Omental fat pad (tissue), 4 donors: ENCODE measurements around the gene SHISA9. TPM values are rescaled to one million over a fixed set of nuclear protein-coding genes. Genes with fewer than 3 reads are reported as not detected.

Source experiments
- ATAC-seq: fragments of 150-250 bp; one replicate; pipeline ENCODE4 v1.9.1; 2016; ENCODE audit warnings: mild to moderate bottlenecking, moderate library complexity; ENCODE audit not compliant: low FRiP score
- DNase-seq: peaks from one replicate; pipeline ENCODE4 v3.0.0-alpha.2; 2019; ENCODE audit warnings: low spot score
- total RNA-seq, 4 donors: library from RNA; depleted of rRNA; stranded (reverse); fragments of >200 nt; gene quantifications; one replicate each; pipeline ENCODE4 v1.1.0, GENCODE V29; 2016
- TF ChIP-seq, protein P1 (sequence below), 3 donors: fragments of 450-650 bp; IDR thresholded peaks; one replicate each; pipeline ENCODE4 v1.5.1; 2016 to 2017; ENCODE audit warnings: antibody characterized with exemption in 3 of 3, mild to moderate bottlenecking in 3 of 3, moderate library complexity in 2 of 3

The SHISA9 gene
- total RNA-seq, 4 donors from 2014 or later: 1.1 TPM; not detected in 3

DNA sequence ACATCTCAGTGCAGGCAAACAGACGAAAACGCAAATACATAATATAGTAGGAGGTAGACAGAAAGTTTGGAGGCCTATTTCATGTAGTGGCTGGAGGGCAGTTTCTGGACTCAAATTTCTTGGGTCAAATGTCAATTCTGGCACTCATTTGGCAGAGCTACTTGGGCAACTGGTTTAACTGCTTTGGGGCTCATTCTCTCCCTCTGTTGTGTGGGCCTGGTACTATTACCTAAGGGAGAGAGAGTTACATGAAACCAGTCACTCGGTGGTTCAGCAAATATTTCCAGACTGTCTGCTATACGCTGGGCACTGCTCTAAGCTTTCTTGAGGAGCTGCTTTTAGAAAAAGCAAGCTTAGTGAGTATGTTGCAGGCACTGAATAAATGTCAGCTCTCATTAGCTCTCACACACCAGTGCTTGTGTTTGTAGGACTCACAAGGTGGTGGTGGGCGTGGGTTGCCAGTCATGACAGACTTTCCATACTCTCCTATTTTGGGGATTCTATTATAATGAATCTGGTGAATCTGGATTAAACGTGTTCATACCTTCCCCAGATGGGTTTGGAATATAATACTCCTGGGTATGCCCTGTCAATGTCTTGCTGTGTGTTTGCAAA, 1.8 kb upstream of the SHISA9 start:
- no peak for DNase-seq
- TF ChIP-seq, protein P1, sequence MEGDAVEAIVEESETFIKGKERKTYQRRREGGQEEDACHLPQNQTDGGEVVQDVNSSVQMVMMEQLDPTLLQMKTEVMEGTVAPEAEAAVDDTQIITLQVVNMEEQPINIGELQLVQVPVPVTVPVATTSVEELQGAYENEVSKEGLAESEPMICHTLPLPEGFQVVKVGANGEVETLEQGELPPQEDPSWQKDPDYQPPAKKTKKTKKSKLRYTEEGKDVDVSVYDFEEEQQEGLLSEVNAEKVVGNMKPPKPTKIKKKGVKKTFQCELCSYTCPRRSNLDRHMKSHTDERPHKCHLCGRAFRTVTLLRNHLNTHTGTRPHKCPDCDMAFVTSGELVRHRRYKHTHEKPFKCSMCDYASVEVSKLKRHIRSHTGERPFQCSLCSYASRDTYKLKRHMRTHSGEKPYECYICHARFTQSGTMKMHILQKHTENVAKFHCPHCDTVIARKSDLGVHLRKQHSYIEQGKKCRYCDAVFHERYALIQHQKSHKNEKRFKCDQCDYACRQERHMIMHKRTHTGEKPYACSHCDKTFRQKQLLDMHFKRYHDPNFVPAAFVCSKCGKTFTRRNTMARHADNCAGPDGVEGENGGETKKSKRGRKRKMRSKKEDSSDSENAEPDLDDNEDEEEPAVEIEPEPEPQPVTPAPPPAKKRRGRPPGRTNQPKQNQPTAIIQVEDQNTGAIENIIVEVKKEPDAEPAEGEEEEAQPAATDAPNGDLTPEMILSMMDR (IDR thresholded peaks at IDR 0.05): no peak
- no peak for ATAC-seq

DNA sequence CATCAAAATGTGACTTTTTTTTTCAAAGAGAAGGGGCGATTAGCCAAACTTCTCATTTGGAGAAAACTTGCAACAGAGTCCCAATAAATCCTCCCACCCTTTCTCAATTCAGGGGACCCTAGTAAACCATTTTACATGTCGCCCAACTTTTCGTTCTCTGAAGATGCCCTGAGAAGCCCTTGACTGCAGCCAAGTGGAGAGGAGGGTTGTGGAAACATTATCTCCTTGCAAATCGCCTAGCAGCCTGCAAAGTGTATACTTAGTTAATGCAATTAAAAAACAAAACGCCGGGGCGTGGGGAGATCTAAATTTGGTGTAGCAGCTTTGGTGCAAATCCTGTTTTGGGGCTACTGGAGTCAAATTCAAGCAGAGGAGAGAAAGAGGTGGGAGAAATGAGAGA, 1.2 kb upstream of the SHISA9 start:
- DNase-seq (no peak), ATAC-seq (no peak)
- TF ChIP-seq, protein P1 (IDR thresholded peaks at IDR 0.05): no peak

DNA sequence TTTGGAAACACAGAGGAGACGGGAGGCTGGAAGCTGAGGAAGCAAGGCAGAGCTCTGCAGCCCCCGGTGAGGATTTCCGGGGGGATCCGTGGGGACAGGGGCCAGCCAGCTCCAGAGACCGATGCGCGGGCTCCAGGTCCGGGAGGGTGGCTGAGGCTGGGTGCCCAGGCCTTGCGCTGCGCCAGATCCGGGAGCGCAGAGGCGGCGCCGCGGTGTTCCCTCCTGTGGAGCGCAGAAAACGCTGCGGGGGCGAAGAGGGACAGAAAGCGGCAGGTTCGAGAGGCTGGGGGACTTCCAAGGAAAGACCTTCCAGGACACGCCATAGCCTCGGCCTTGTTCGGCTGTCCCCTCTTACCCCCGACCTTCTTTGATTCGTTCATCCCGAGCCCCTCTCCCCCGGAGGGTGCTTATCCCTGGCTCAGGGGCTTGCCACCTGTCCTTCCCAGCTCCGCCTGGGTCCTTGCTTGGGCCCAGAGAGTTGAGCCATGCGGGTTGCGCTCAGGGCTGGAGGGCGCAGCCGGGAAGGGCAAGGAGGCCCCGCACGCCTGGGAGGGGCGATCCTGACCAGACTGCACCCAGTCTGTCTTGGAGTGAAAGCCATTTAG, 697 bp upstream of the SHISA9 start:
- DNase-seq: no peak
- ATAC-seq: no peak

DNA sequence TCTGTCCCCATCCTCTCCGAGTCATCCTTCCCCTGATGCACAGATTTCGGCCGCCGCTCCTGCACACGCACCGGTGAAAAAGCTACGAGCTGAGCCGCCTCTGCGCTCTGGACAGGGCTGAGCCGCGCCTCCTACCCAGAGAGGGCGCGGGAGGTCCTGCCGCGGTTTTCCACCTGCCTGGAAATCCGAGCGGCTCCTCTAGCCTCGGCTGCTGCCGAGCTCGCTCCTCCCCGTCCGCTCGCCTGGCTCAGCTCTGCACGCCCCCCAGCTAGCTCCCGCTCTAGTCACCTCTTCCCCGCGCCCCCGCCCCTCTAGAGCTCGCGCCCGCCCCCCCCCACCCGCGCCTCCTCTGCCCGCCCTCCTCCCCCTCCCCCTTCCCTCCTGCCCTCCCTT, 198 bp upstream of the SHISA9 start:
- TF ChIP-seq, protein P1 (IDR thresholded peaks at IDR 0.05): no peak
- no peak for ATAC-seq
- DNase-seq: no peak

More for the DNA sequence above, 697 bp upstream of the SHISA9 start:
- TF ChIP-seq, protein P1 (IDR thresholded peaks at IDR 0.05): no peak

DNA sequence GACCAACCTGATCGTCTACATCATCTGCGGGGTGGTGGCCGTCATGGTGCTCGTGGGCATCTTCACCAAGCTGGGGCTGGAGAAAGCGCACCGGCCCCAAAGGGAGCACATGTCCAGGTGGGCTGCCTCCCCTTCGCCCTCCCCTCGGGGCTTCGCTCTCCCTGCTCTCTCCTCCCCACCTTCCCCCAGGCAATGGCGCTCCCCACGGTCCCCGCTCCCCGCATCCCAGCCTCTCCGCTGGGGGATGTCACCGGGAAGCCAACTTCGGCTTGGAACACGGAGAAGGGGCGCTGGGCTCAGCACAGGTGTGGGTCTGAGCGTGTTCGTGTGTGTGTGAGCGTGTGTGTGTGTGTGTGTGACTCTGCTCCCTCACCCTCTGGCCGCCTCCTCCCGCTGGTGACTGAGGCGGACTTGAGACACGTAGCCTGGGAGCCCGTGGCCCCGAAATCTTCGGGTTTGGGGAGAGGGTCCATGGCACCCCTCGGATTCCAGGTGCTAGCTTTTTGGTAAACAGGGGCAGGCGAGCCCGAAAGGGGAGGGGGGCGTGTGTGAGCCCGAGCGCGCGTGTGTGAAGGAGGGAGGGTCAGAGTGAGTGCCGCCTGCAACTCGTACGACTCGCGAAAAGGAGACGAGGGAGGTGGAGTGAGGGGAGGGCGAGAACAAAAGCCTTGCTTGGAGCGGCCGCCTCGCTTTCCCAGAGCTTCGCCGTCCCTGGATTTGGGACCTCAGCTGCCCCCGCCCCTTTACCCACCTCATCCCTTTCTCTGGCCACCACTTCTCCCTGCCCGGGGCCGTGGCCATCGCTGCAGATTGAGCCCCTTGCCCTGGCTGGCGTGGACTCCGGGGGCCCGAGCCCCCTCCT, 1.3 kb downstream of the SHISA9 start:
- TF ChIP-seq, protein P1 (IDR thresholded peaks at IDR 0.05): no peak
- ATAC-seq (no peak), DNase-seq (no peak)

DNA sequence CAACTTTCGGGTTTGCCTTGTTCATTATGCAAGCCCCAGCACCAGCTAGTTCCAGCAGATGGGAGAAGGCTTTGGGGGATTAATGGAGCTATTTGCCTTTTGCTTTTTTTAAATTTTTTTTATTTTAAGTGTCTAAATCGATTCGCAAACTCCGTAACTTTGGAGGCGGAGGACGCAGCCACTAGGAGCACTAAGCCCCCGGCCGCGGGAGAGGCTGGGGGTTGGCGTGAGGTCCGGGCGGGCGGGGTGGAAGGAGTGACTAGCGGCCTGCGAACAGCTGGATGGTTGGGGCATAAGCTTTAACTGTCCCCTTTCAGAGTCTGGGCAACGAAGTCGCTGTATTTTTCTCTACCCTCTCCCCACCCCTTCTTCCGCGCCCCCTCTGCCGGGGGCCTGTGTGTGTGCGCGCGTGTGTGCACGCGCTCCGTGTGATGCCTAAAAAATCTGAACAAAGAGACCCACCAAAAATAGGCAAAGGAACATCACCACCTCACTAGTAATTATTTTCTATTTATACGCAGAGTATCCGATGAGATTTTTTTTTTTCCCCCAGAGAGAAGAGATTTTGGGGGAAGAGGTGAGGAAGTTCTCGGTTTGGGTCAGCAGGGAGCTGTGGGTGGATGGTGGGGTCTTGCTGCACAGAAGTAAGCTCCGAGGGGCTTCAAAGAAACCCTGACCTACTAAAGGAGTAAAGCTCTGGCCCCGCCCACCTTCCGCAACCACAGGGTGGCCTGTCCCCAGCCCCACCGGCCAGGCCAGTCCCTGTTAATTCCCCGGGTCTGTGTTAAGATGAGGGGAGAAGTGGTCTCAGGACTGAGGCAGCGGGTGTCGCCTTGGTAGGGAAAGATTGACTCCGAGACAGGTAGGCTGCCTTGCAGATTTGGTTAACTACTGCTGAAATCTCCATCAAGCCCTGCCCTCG, 2.3 kb downstream of the SHISA9 start:
- TF ChIP-seq, protein P1 (IDR thresholded peaks at IDR 0.05): no peak
- no peak for DNase-seq
- ATAC-seq: no peak
